ENCODE results near the gene KATNBL1.

KATNBL1 gene

DNA sequence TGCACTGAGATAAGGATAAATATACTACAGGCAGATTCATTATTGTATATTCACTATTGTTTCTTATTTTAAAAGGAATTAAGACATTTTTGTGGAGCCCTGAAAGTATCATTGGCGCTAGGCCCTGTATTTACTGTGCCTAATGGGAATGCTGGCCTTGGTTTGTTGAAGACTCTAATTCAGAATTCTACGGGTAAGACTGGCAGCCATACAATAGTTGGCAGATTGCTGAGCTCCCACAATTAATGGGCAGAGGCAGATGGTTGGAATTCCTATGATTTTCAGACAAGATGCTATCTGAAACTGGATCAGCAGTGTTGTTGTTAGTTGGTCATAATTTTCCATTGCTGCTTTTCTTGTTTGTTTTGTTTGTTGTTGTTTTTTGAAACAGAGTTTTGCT lies 93.3 kb downstream of the KATNBL1 start:
- DNase-seq (ENCODE audit: low spot score) = no peak

DNA sequence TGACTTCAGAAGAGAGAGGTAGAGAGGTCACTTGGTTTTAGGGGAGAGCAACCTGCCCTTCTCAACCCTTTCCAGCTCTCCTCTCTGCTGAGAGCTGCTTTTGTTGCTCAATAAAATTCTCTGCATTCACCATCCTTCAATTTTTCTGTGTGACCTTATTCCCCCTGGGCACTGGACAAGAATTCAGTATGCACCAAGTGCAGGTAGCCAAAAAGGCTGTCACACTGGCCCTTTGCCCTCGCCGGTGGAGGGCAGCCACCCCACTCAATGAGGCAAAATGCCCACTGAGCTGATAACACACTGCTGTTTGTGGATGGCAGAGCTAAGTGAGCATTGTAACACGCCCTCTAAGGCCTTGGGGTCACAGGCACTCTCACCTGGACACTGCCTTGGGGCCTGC lies 95.2 kb downstream of the KATNBL1 start:
- DNase-seq (ENCODE audit: low spot score) = no peak

DNA sequence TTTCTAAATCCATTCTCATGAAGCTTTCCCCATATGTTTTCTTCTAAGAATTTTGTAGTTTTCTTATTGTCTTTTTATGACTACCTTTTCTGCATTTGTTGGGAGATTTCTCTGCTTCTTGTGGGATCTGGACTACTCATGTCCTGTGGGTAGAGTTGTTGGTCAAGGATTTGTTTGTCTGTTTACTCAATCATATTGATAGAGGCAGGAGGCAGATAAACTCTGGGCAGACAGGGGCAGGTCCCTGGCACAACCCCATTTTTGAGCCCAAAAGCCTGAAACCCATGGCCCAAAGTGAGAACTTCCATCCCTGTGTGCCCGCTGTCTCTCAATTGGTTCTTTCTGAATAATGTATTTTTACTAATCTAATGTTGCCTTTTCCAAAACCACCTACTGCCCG lies 95.7 kb downstream of the KATNBL1 start:
- no peak for DNase-seq (ENCODE audit: low spot score)

DNA sequence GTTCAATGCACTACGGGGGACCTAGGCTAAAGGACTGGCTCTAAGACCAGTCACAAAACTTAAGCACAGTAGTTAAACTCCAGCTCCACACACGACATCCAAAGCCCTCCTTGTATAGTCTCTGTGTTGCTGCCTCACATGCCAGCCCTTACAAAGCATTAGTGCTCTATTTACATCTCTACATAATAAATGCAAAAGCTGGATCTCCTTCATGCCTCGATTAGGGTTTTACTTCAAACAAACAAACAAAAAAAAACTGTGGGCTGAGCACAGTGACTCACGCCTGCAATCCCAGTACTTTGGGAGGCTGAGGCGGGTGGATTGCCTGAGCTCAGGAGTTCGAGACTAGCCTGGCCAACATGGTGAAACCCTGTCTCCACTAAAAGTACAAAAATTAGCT lies 98.4 kb downstream of the KATNBL1 start:
- DNase-seq (ENCODE audit: low spot score) = no peak

DNA sequence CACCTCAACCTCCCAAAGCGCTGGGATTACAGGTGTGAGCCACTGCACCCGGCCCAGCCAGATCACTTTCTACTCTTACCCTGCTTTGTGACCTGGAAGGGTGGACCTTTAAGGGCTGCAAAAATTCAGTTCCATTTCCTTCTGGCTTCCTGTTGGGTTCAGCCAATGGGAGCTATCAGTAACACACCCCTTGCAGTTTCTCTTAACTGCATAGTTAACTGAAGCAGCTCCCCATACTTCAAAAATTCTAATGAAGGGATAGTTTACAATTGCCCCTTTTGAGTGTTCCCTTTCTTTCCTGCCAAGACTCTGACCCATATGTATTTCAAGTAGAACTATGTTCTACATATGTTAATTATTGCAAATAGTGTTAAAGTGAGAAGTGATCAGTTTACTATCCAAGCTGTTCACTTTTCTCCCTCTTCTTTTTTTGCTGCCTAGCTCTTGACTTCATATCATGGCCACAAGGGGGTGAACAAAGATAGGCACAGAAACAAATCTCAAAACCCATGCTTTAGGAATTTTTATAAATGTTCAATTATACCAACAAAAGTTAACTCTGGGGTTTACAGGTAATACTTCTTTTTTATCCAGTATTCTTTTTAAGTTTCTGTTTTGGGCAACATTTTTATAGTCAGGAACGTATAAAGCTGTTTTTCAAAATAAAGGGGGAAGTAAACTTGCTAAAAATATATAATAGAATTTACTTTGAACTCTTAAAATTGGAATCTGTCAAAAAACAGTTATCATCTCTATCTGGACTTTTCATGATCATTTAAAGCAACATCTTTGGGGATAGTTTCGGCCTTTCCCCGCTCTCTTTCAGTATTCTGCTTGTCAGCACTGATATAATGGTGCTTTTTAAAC lies 99.9 kb downstream of the KATNBL1 start:
- peak; percentile 27 for DNase-seq (ENCODE audit: low spot score)

DNA sequence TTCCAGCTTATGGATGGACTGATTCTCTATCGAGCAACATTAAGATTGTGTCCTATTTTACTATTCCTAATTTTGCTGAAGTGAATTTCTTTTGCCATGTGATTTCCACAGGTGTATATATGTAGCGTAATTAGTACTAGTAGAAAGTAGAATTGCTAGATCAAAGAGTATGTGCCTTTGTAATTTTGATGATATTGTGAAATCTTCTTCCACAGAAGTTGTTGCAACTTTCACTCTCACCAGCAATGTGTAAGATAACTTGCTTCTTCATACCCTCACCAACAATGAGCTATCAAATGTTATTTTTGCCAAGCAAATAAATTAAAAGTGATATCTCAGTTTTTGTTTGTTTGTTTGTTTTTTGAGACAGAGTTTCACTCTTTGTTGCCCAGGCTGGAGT lies 102.6 kb downstream of the KATNBL1 start:
- DNase-seq (ENCODE audit: low spot score) = no peak

DNA sequence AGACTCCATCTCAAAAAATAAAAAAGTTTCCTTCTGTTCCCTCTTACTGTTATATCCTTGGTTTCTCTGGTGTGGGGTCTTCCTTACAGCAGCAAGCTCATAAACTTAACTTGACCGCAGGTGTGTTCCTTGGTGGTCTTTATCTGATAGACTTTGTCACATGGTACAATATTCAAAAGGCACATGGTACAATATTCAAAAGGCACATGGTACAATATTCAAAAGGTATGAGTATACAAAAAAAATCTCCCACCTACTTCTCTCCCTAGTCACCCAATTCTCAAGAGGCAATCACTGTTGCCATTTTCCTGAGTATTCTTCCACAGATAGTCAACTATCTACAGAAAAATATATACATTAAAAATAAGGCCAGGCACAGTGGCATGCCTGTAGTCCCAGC lies 103.5 kb downstream of the KATNBL1 start:
- no peak for DNase-seq (ENCODE audit: low spot score)

DNA sequence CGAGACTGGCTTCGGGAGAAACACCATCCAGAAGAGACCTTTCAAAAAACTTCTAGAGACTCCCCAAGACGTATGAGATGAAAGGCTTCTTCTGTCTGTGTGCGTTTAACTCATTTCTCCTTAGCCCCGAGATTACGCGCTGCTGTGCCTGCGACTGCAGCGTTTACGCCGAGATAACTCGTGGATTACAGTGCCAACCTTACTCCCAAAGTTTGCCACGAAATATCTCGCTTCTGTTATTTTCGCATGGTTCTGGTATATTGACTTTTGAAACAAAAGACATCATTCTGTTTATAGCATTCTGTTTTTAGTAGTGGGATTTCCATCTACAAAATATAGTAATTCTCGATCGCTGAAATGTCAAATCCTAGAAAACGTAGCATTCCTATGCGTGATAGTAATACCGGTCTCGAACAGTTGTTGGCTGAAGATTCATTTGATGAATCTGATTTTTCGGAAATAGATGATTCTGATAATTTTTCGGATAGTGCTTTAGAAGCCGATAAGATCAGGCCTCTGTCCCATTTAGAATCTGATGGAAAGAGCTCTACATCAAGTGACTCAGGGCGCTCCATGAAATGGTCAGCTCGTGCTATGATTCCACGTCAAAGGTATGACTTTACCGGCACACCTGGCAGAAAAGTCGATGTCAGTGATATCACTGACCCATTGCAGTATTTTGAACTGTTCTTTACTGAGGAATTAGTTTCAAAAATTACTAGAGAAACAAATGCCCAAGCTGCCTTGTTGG lies 107.5 kb downstream of the KATNBL1 start:
- DNase-seq (ENCODE audit: low spot score) = no peak

DNA sequence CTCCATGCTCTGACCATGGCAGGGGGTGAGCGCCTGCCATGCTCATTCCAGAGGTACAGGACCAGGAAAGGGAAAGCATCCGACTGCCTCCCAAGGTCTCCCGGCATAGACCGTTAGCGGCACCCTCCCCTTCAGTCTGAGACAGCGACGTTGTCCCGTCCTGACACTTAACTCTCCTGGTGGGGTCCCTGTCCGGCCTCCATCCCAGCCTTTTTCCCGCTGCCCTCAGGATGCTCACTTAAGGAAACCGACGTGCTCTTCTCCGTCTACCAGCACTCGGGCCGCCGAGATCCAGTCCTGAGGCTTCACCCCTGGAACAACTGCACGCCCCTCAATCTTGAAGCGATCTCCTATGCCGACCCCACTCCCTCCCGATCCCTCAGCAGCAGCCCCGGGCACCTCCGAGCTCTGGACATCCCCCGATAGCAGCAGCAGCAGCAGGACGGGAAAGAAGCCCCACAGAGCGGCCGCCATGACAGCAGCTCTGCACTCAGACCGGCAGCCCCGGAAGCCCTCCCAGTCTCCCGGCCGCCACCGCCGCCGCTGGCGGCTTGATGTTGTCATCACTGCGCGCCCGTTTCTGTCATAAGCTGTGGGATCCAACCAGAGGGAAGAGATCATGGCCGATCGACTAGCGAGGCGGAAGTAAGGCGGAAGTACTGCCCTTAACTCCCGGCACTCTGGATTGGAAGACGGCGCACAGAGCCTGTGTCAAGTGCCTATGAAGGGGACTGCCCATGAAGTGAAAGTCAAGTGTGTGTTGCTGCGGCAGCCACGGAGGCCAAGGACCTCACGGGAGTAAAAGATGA lies 108.3 kb downstream of the KATNBL1 start, which contains the start of the genes EMC7 and PGBD4:
Gene EMC7, minus strand, starts transcription at position 497 of the 809 bp plus-strand sequence. Its CDS starts 23 bp downstream, at position 474.
Gene PGBD4, plus strand, starts transcription at position 718 of the 809 bp plus-strand sequence. CDS start 449 bp downstream, outside the sequence.
- DNase-seq (ENCODE audit: low spot score) = peak; percentile 98

DNA sequence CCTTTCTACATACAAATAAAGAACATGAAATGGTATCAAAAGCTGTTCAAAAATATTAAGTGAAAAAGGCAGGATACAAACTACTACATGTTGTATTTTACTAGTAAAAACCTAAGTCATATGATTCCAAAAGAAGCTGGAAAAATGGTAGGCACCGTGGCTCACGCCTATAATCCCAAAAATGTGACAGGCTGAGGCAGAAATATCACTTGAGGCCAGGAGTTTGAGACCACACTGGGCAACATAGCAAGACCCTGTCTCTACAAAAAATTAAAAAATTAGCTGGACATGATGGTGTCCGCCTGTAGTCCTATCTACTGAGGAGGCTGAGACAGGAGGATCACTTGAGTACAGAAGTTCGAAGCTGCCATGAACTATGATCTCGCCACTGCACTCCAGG lies 110.0 kb downstream of the KATNBL1 start:
- no peak for DNase-seq (ENCODE audit: low spot score)

Data from hematopoietic multipotent progenitor cell treated with erythropoietin and hydrocortisone succinate and interleukin-3 and kit ligand, for 15 days (in vitro differentiated cells).